Gastrocnemius medialis (tissue), 4 donors: ENCODE results near the gene EPHA4. TPM values are rescaled to one million over a fixed set of nuclear protein-coding genes. Genes with fewer than 3 reads are reported as not detected.

Experiments
- ATAC-seq, 2 donors: fragments of 150-250 bp; one replicate each; pipeline ENCODE4 v1.9.1; 2016
- DNase-seq, 2 donors: peaks; one replicate each; pipeline ENCODE4 v3.0.0-alpha.2; 2019
- H3K27ac ChIP-seq, 4 donors: fragments of 200-600 bp; sonication (generic); 1 replicate in 1 of 4; 2 replicates in 3 of 4; pipeline ENCODE4 v1.5.1; 2016 to 2018; ENCODE audit warnings: mild to moderate bottlenecking in 2 of 4, moderate library complexity in 1 of 4
- H3K27me3 ChIP-seq, 3 donors: fragments of 200-600 bp; sonication (generic) in 2 of 3; 1 replicate in 1 of 3; 2 replicates in 2 of 3; pipeline versions ENCODE4 v1.5.1 to v1.6.0; 2016 to 2019; ENCODE audit warnings: mild to moderate bottlenecking in 1 of 3, moderate library complexity in 1 of 3
- H3K36me3 ChIP-seq, 2 donors: fragments of 200-600 bp; sonication (generic) in 1 of 2; one replicate each; pipeline ENCODE4 v1.5.1; 2017 to 2018
- H3K4me1 ChIP-seq, 2 donors: fragments of 200-600 bp; sonication (generic) in 1 of 2; one replicate each; pipeline ENCODE4 v1.5.1; 2016 to 2017; ENCODE audit warnings: mild to moderate bottlenecking in 2 of 2
- H3K4me3 ChIP-seq, 4 donors: fragments of 200-600 bp; sonication (generic) in 3 of 4; 1 replicate in 1 of 4; 2 replicates in 3 of 4; pipeline ENCODE4 v1.5.1; 2016 to 2019; ENCODE audit warnings: mild to moderate bottlenecking in 2 of 4
- H3K9me3 ChIP-seq, 3 donors: fragments of 200-600 bp; sonication (generic) in 2 of 3; 1 replicate in 1 of 3; 2 replicates in 2 of 3; pipeline ENCODE4 v1.5.1; 2016 to 2019
- CTCF ChIP-seq, 5 experiments: fragments of 450-650 bp in 3 of 5; fragments of 200-600 bp in 2 of 5; sonication (generic) in 2 of 5; IDR thresholded peaks in 4 of 5; conservative IDR thresholded peaks in 1 of 5; 1 replicate in 4 of 5; 2 replicates in 1 of 5; pipeline ENCODE4 v1.5.1; 2016 to 2019; ENCODE audit warnings: antibody characterized with exemption in 5 of 5, mild to moderate bottlenecking in 3 of 5, moderate library complexity in 3 of 5
- POLR2A ChIP-seq, 2 donors: fragments of 450-650 bp; IDR thresholded peaks; one replicate each; pipeline ENCODE4 v1.6.1; 2017; ENCODE audit warnings: antibody characterized with exemption in 2 of 2, mild to moderate bottlenecking in 2 of 2, moderate library complexity in 2 of 2
- in situ Hi-C, 4 donors: fragments of 200-750 bp; cut with MboI; loops; one replicate each; pipeline versions ENCODE4 v1.15.0 to v1.8.0; 2017; ENCODE audit warnings: low sequenced_read_pairs in 4 of 4
- intact Hi-C: fragments of 100-400 bp; cut with DNase I; formaldehyde crosslinking; loops from one replicate; pipeline ENCODE4 v1.15.1; 2023; ENCODE audit warnings: low total_unique reads
- total RNA-seq, 4 donors: library from RNA; depleted of rRNA; stranded (reverse); fragments of >200 nt; gene quantifications; one replicate each; pipeline versions ENCODE4 v1.1.0 to v1.2.3, GENCODE V29; 2016

Gene EPHA4
- total RNA-seq, 4 donors from 2014 or later: 6.3 to 18.8 (median 13.0) TPM

GRCh38 chr2:221425891-221426290 lies 146.2 kb downstream of the EPHA4 start:
- intact Hi-C loops: no loop called here
- in situ Hi-C loops: no loop called here
- TF ChIP-seq POLR2A (IDR thresholded peaks at IDR 0.05) (no peak), CTCF (IDR thresholded peaks at IDR 0.05 in 4 of 5, conservative IDR thresholded peaks at IDR 0.05 in 1 of 5) (no peak)
- DNase-seq: no peak
- Histone ChIP-seq H3K4me1 (peaks cover 0 to 16% of the 10 kb centered on the region in 2 donors), H3K4me3 (no peak overlapping the region), H3K36me3 (no peaks in the 10 kb centered on the region), H3K9me3 (no peaks in the 10 kb centered on the region), H3K27ac (no peak overlapping the region), H3K27me3 (no peaks in the 10 kb centered on the region)
- no peak for ATAC-seq

GRCh38 chr2:221425353-221425752 lies 146.8 kb downstream of the EPHA4 start:
- Histone ChIP-seq H3K27me3 (no peaks in the 10 kb centered on the region), H3K9me3 (no peaks in the 10 kb centered on the region), H3K4me3 (no peak overlapping the region), H3K36me3 (no peaks in the 10 kb centered on the region), H3K4me1 (peaks cover 0 to 16% of the 10 kb centered on the region in 2 donors), H3K27ac (no peak overlapping the region)
- intact Hi-C loops (no loop called here), in situ Hi-C loops (no loop called here)
- TF ChIP-seq POLR2A (IDR thresholded peaks at IDR 0.05): no peak
- no peak for TF ChIP-seq CTCF (IDR thresholded peaks at IDR 0.05 in 4 of 5, conservative IDR thresholded peaks at IDR 0.05 in 1 of 5)
- DNase-seq (no peak), ATAC-seq (no peak)

- peaks cover 0 to 4% of the 10 kb centered on the region in 2 donors for H3K36me3 ChIP-seq
- H3K9me3 ChIP-seq: no peaks in the 10 kb centered on the region
- DNase-seq (no peak), ATAC-seq (no peak)
- no peaks in the 10 kb centered on the region for H3K27me3 ChIP-seq
- intact Hi-C loops (no loop called here), in situ Hi-C loops (no loop called here)
- no peak overlapping the region for H3K4me3 ChIP-seq
- TF ChIP-seq POLR2A (IDR thresholded peaks at IDR 0.05): no peak
- no peak for TF ChIP-seq CTCF (IDR thresholded peaks at IDR 0.05 in 4 of 5, conservative IDR thresholded peaks at IDR 0.05 in 1 of 5)
- H3K27ac ChIP-seq: peak overlapping the region in 1 of 4 donors; percentile 12
- peaks cover 0 to 4% of the 10 kb centered on the region in 2 donors for H3K4me1 ChIP-seq
Observed at GRCh38 chr2:221423210-221423804, 148.8 kb downstream of the EPHA4 start.

GRCh38 chr2:221422516-221423209 lies 149.4 kb downstream of the EPHA4 start:
- peaks cover 0 to 4% of the 10 kb centered on the region in 2 donors for H3K4me1 ChIP-seq
- TF ChIP-seq POLR2A (IDR thresholded peaks at IDR 0.05): no peak
- TF ChIP-seq CTCF (IDR thresholded peaks at IDR 0.05 in 4 of 5, conservative IDR thresholded peaks at IDR 0.05 in 1 of 5): no peak
- H3K36me3 ChIP-seq: peaks cover 0 to 4% of the 10 kb centered on the region in 2 donors
- ATAC-seq: no peak
- peak overlapping the region in 1 of 4 donors; percentile 13 for H3K27ac ChIP-seq
- intact Hi-C loops: no loop called here
- H3K9me3 ChIP-seq: no peaks in the 10 kb centered on the region
- H3K27me3 ChIP-seq: no peaks in the 10 kb centered on the region
- no peak for DNase-seq
- in situ Hi-C loops: no loop called here
- H3K4me3 ChIP-seq: no peak overlapping the region
